ENCODE results near the gene OPTC. TPM values are rescaled to one million over a fixed set of nuclear protein-coding genes. Genes with fewer than 3 reads are reported as not detected.
A peak's percentile ranks its signal among the peaks of the same experiment; 100 is the strongest.

Gene OPTC
- total RNA-seq, 4 donors from 2014 or later: not detected

GRCh38 chr1:203470240-203470639 lies 23.7 kb upstream of the OPTC start:
- no peak for TF ChIP-seq POLR2A (IDR thresholded peaks at IDR 0.05)
- no peak for TF ChIP-seq EP300 (IDR thresholded peaks at IDR 0.05)
- no peak for TF ChIP-seq CTCF (IDR thresholded peaks at IDR 0.05)
- TF ChIP-seq POLR2AphosphoS5 (IDR thresholded peaks at IDR 0.05): no peak

GRCh38 chr1:203471841-203472240 lies 22.1 kb upstream of the OPTC start:
- H3K27ac ChIP-seq: no peak overlapping the region
- H3K4me1 ChIP-seq: peaks cover 30% of the 10 kb centered on the region
- no peaks in the 10 kb centered on the region for H3K27me3 ChIP-seq
- 90% methylated on average over 6 of the region's 6 CpGs for WGBS
- TF ChIP-seq POLR2AphosphoS5 (IDR thresholded peaks at IDR 0.05): no peak
- no peak for TF ChIP-seq CTCF (IDR thresholded peaks at IDR 0.05)
- no peak for TF ChIP-seq POLR2A (IDR thresholded peaks at IDR 0.05)
- TF ChIP-seq EP300 (IDR thresholded peaks at IDR 0.05): no peak
- DNase-seq (ENCODE audit: low spot score in 2 of 2): no peak
- no peaks in the 10 kb centered on the region for H3K9me3 ChIP-seq
- no peaks in the 10 kb centered on the region for H3K36me3 ChIP-seq
- H3K4me3 ChIP-seq: no peak overlapping the region

More at GRCh38 chr1:203470240-203470639, 23.7 kb upstream of the OPTC start:
- Histone ChIP-seq H3K4me1 (peaks cover 39% of the 10 kb centered on the region), H3K9me3 (no peaks in the 10 kb centered on the region), H3K4me3 (no peak overlapping the region), H3K27ac (no peak overlapping the region), H3K36me3 (no peaks in the 10 kb centered on the region), H3K27me3 (no peaks in the 10 kb centered on the region)
- no peak for DNase-seq (ENCODE audit: low spot score in 2 of 2)
- 56% methylated on average over 5 of the region's 5 CpGs for WGBS

- 71% methylated on average over 4 of the region's 4 CpGs for WGBS
- no peaks in the 10 kb centered on the region for H3K36me3 ChIP-seq
- no peak for TF ChIP-seq CTCF (IDR thresholded peaks at IDR 0.05)
- TF ChIP-seq EP300 (IDR thresholded peaks at IDR 0.05): no peak
- no peak for TF ChIP-seq POLR2A (IDR thresholded peaks at IDR 0.05)
- no peak for TF ChIP-seq POLR2AphosphoS5 (IDR thresholded peaks at IDR 0.05)
- no peaks in the 10 kb centered on the region for H3K27me3 ChIP-seq
- H3K4me3 ChIP-seq: no peak overlapping the region
- H3K9me3 ChIP-seq: no peaks in the 10 kb centered on the region
- peaks cover 26% of the 10 kb centered on the region for H3K4me1 ChIP-seq
- DNase-seq (ENCODE audit: low spot score in 2 of 2): no peak
- H3K27ac ChIP-seq: no peak overlapping the region
These were observed 20.7 kb upstream of the OPTC start for GRCh38 chr1:203473281-203473680.

GRCh38 chr1:203473781-203474305 lies 20.1 kb upstream of the OPTC start:
- DNase-seq (ENCODE audit: low spot score in 2 of 2): no peak
- Histone ChIP-seq H3K36me3 (no peaks in the 10 kb centered on the region), H3K27ac (no peak overlapping the region), H3K9me3 (no peaks in the 10 kb centered on the region), H3K4me1 (peaks cover 26% of the 10 kb centered on the region), H3K4me3 (no peak overlapping the region), H3K27me3 (no peaks in the 10 kb centered on the region)
- WGBS: 77% methylated on average over 9 of the region's 9 CpGs
- TF ChIP-seq EP300 (IDR thresholded peaks at IDR 0.05) (no peak), POLR2A (IDR thresholded peaks at IDR 0.05) (no peak), POLR2AphosphoS5 (IDR thresholded peaks at IDR 0.05) (no peak), CTCF (IDR thresholded peaks at IDR 0.05) (no peak)

- no peak for DNase-seq (ENCODE audit: low spot score in 2 of 2)
- Histone ChIP-seq H3K27me3 (no peaks in the 10 kb centered on the region), H3K4me1 (peaks cover 23% of the 10 kb centered on the region), H3K36me3 (no peaks in the 10 kb centered on the region), H3K27ac (peak within 1 kb of the TSS; percentile 78), H3K4me3 (peak within 1 kb of the TSS; percentile 48), H3K9me3 (no peaks in the 10 kb centered on the region)
- WGBS: 27% methylated on average over 8 of the region's 8 CpGs
- TF ChIP-seq EP300 (IDR thresholded peaks at IDR 0.05): no peak
- TF ChIP-seq POLR2A (IDR thresholded peaks at IDR 0.05): peak in 1 of 2 donors; percentile 41
- no peak for TF ChIP-seq CTCF (IDR thresholded peaks at IDR 0.05)
- peak in 1 of 3 donors; percentile 50 for TF ChIP-seq POLR2AphosphoS5 (IDR thresholded peaks at IDR 0.05)
These were observed 18.7 kb upstream of the OPTC start, which contains the start of gene PRELP for GRCh38 chr1:203475012-203475981. Gene PRELP (plus strand): TSS chr1:203475806. CDS start chr1:203483185, 7,379 bp downstream.

Data from suprapubic skin (tissue), 4 donors.